AG04449 (cell line): ENCODE results near the gene ARL5A.
"Not testable (repeated sequence)": the region's sequence is repeated elsewhere in the genome, so short reads cannot be mapped to it uniquely, and the experiment has no call there.

Experiments used
- CTCF ChIA-PET: fragments of 350-600 bp; formaldehyde crosslinking; extraction: SDS; loops from one replicate; lab custom pipeline; 2021; ENCODE audit warnings: antibody characterized with exemption; lab: Yijun Ruan, JAX
- POLR2A ChIA-PET: fragments of 400-600, 350-600 bp; formaldehyde crosslinking; extraction: SDS; loops from one replicate; lab custom pipeline; 2020; ENCODE audit warnings: antibody characterized with exemption, inconsistent platforms; lab: Yijun Ruan, JAX
- DNase-seq: peaks from one replicate; pipeline ENCODE4 v3.0.0-alpha.2; 2010; ENCODE audit warnings: low read depth, low spot score
- H3K4me3 ChIP-seq: 2 replicates; pipeline ENCODE4 v1.5.1; 2011; ENCODE audit warnings: low read depth, mild to moderate bottlenecking, control low read depth, low read length
- TF ChIP-seq, protein P1 (sequence below): IDR thresholded peaks from one replicate; pipeline ENCODE4 v1.5.1; 2011; ENCODE audit warnings: mild to moderate bottlenecking, moderate library complexity, low read length, control low read depth, inconsistent platforms; ENCODE audit not compliant: insufficient read depth; ENCODE audit errors: missing control alignments

The ARL5A gene

GRCh38 chr2:151796774-151797173 lies 31.4 kb downstream of the ARL5A start:
- CTCF ChIA-PET = interaction anchor here (1.2 kb wide), 1 partner anchor 10 kb away, joined by 5 read pairs; no protein-coding TSS in a partner anchor

GRCh38 chr2:151795646-151796240 lies 32.5 kb downstream of the ARL5A start:
- ChIA-PET CTCF (no interaction called here), POLR2A (no interaction called here)
- TF ChIP-seq, protein P1, sequence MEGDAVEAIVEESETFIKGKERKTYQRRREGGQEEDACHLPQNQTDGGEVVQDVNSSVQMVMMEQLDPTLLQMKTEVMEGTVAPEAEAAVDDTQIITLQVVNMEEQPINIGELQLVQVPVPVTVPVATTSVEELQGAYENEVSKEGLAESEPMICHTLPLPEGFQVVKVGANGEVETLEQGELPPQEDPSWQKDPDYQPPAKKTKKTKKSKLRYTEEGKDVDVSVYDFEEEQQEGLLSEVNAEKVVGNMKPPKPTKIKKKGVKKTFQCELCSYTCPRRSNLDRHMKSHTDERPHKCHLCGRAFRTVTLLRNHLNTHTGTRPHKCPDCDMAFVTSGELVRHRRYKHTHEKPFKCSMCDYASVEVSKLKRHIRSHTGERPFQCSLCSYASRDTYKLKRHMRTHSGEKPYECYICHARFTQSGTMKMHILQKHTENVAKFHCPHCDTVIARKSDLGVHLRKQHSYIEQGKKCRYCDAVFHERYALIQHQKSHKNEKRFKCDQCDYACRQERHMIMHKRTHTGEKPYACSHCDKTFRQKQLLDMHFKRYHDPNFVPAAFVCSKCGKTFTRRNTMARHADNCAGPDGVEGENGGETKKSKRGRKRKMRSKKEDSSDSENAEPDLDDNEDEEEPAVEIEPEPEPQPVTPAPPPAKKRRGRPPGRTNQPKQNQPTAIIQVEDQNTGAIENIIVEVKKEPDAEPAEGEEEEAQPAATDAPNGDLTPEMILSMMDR = no peak
- no peak for DNase-seq
- no peak overlapping the region for H3K4me3 ChIP-seq

More at GRCh38 chr2:151796774-151797173, 31.4 kb downstream of the ARL5A start:
- TF ChIP-seq, protein P1 = no peak
- POLR2A ChIA-PET = no interaction called here
- no peak overlapping the region for H3K4me3 ChIP-seq
- DNase-seq = no peak

GRCh38 chr2:151794422-151794821 lies 33.8 kb downstream of the ARL5A start:
- DNase-seq = not testable (repeated sequence)

GRCh38 chr2:151793123-151793522 lies 35.1 kb downstream of the ARL5A start:
- POLR2A ChIA-PET = no interaction called here
- CTCF ChIA-PET = no interaction called here

More at GRCh38 chr2:151794422-151794821, 33.8 kb downstream of the ARL5A start:
- CTCF ChIA-PET = interaction anchor here (1.0 kb wide), 1 partner anchor 13 kb away, joined by 3 read pairs; no protein-coding TSS in a partner anchor
- H3K4me3 ChIP-seq, POLR2A ChIA-PET: not testable (repeated sequence)

GRCh38 chr2:151792589-151792988 lies 35.6 kb downstream of the ARL5A start:
- CTCF ChIA-PET = interaction anchor here (1.9 kb wide), 1 partner anchor 16 kb away, joined by 7 read pairs; no protein-coding TSS in a partner anchor
- H3K4me3 ChIP-seq = no peak overlapping the region
- TF ChIP-seq, protein P1 = no peak
- no peak for DNase-seq
- POLR2A ChIA-PET = no interaction called here

More at GRCh38 chr2:151793123-151793522, 35.1 kb downstream of the ARL5A start:
- TF ChIP-seq, protein P1 = no peak
- no peak overlapping the region for H3K4me3 ChIP-seq
- no peak for DNase-seq

- no peak for DNase-seq
- H3K4me3 ChIP-seq = no peak overlapping the region
- CTCF ChIA-PET = interaction anchor here (1.9 kb wide), 1 partner anchor 17 kb away, joined by 7 read pairs; no protein-coding TSS in a partner anchor
- POLR2A ChIA-PET = no interaction called here
- TF ChIP-seq, protein P1 = no peak
These were observed 36.7 kb downstream of the ARL5A start for GRCh38 chr2:151791545-151791944.
